ENCODE data around the gene ADAMTS12.

Gene ADAMTS12

DNA sequence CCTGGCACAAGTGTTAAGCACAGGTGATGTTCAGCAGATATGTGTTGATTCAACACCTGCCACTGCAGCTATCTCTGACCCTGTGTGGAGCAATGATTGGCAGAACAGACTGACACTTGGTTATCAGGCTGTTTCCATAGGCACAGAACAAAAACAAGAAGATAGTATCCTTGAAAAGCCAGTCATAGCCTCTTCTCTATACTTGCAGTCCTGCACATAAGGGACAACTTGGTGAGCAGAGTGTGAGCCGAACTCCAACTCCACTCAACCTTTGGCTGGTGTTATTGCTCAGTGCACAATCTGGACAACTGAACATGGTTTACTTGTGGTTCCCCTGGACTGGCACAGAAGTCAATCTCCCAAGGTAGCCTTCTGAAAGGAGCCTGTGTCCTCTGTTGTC is 99.2 kb downstream of the ADAMTS12 start:
- no CpG with 5 or more reads among the region's 1 CpG for WGBS, 2 donors (ENCODE audit: extremely low coverage in 2 of 2, insufficient read length in 2 of 2, insufficient replicate concordance in 1 of 2)
- H3K79me1 ChIP-seq (ENCODE audit: low read depth, low read length), result peaks cover 3% of the 10 kb centered on the region
- H3K36me3 ChIP-seq (replicated peaks in 1 of 2; ENCODE audit: control insufficient read depth in 2 of 2, insufficient read depth in 2 of 2, low read length in 2 of 2), result no peaks in the 10 kb centered on the region
- no peak overlapping the region for H3K18ac ChIP-seq (ENCODE audit: low read length)
- no peak overlapping the region for H2AK5ac ChIP-seq (ENCODE audit: low read depth, low read length)
- H2BK15ac ChIP-seq (ENCODE audit: low read length), result no peak overlapping the region
- no peak for DNase-seq (ENCODE audit: low spot score)
- H3K4me1 ChIP-seq (ENCODE audit: control insufficient read depth in 2 of 2, insufficient read depth in 1 of 2, low read depth in 1 of 2, low read length in 2 of 2), result peaks cover 4 to 16% of the 10 kb centered on the region in 2 donors
- H3K4ac ChIP-seq (ENCODE audit: low read length), result no peak overlapping the region
- no peak overlapping the region for H3K14ac ChIP-seq (ENCODE audit: low read length)
- H3K9ac ChIP-seq (ENCODE audit: low read depth, low read length, poor library complexity), result no peak overlapping the region
- no peak overlapping the region for H3K4me3 ChIP-seq (ENCODE audit: low read length in 2 of 2)
- H2AFZ ChIP-seq (ENCODE audit: low read length), result no peak overlapping the region
- no peaks in the 10 kb centered on the region for H3K27me3 ChIP-seq (ENCODE audit: control insufficient read depth in 3 of 3, insufficient read depth in 3 of 3, low read depth in 1 of 3, low read length in 3 of 3)
- peaks cover 0 to 15% of the 10 kb centered on the region in 2 donors for H3K9me3 ChIP-seq (replicated peaks in 1 of 2; ENCODE audit: control insufficient read depth in 2 of 2, insufficient read depth in 1 of 2, low read depth in 1 of 2, low read length in 2 of 2)
- H2BK120ac ChIP-seq (ENCODE audit: low read depth, low read length), result no peak overlapping the region
- H2BK5ac ChIP-seq (ENCODE audit: low read length), result no peak overlapping the region
- H4K91ac ChIP-seq (ENCODE audit: low read depth, low read length, poor library complexity), result no peak overlapping the region
- H3K23ac ChIP-seq (ENCODE audit: low read depth, low read length, poor library complexity), result no peak overlapping the region
- H2BK12ac ChIP-seq (ENCODE audit: low read length), result no peak overlapping the region
- no peak overlapping the region for H4K8ac ChIP-seq (ENCODE audit: low read depth, low read length)
- no peak overlapping the region for H3K27ac ChIP-seq (replicated peaks; ENCODE audit: low read length)
- no peak overlapping the region for H3K4me2 ChIP-seq (ENCODE audit: insufficient read depth, low read length, poor library complexity, severe bottlenecking)

DNA sequence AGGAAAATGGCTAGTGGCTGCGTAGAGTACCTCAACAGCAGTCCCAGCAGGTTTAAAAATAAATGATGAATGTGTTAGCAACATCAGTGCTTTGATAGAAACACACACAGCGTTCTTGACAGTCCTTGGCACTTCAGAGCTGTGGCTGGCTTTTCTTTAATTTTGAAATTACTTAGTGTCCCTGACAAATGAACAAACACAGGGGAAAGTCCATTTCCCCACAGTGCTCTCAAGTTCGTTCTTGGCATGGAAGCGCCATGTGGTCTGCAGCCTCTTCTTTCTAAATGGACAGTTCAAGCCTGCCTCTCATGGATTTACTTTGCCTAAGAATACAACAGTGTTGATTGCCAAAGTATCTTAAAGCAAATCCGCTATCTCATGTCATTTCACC is 102.2 kb downstream of the ADAMTS12 start:
- no peak overlapping the region for H2BK120ac ChIP-seq (ENCODE audit: low read depth, low read length)
- H2BK12ac ChIP-seq (ENCODE audit: low read length), result no peak overlapping the region
- H4K8ac ChIP-seq (ENCODE audit: low read depth, low read length), result no peak overlapping the region
- H3K23ac ChIP-seq (ENCODE audit: low read depth, low read length, poor library complexity), result no peak overlapping the region
- no peaks in the 10 kb centered on the region for H3K27me3 ChIP-seq (ENCODE audit: control insufficient read depth in 3 of 3, insufficient read depth in 3 of 3, low read depth in 1 of 3, low read length in 3 of 3)
- H3K9me3 ChIP-seq (replicated peaks in 1 of 2; ENCODE audit: control insufficient read depth in 2 of 2, insufficient read depth in 1 of 2, low read depth in 1 of 2, low read length in 2 of 2), result peaks cover 0 to 30% of the 10 kb centered on the region in 2 donors
- H3K4ac ChIP-seq (ENCODE audit: low read length), result no peak overlapping the region
- no peak overlapping the region for H2BK5ac ChIP-seq (ENCODE audit: low read length)
- no peak overlapping the region for H3K4me2 ChIP-seq (ENCODE audit: insufficient read depth, low read length, poor library complexity, severe bottlenecking)
- no peak overlapping the region for H3K27ac ChIP-seq (replicated peaks; ENCODE audit: low read length)
- WGBS, 2 donors (ENCODE audit: extremely low coverage in 2 of 2, insufficient read length in 2 of 2, insufficient replicate concordance in 1 of 2), result no CpG with 5 or more reads among the region's 5 CpGs
- peaks cover 0 to 4% of the 10 kb centered on the region in 2 donors for H3K4me1 ChIP-seq (ENCODE audit: control insufficient read depth in 2 of 2, insufficient read depth in 1 of 2, low read depth in 1 of 2, low read length in 2 of 2)
- no peak overlapping the region for H2BK15ac ChIP-seq (ENCODE audit: low read length)
- H3K9ac ChIP-seq (ENCODE audit: low read depth, low read length, poor library complexity), result no peak overlapping the region
- DNase-seq (ENCODE audit: low spot score), result no peak
- no peak overlapping the region for H2AK5ac ChIP-seq (ENCODE audit: low read depth, low read length)
- no peak overlapping the region for H4K91ac ChIP-seq (ENCODE audit: low read depth, low read length, poor library complexity)
- no peaks in the 10 kb centered on the region for H3K36me3 ChIP-seq (replicated peaks in 1 of 2; ENCODE audit: control insufficient read depth in 2 of 2, insufficient read depth in 2 of 2, low read length in 2 of 2)
- no peak overlapping the region for H3K14ac ChIP-seq (ENCODE audit: low read length)
- H3K18ac ChIP-seq (ENCODE audit: low read length), result no peak overlapping the region
- no peak overlapping the region for H3K4me3 ChIP-seq (ENCODE audit: low read length in 2 of 2)
- H2AFZ ChIP-seq (ENCODE audit: low read length), result no peak overlapping the region
- peaks cover 3% of the 10 kb centered on the region for H3K79me1 ChIP-seq (ENCODE audit: low read depth, low read length)

DNA sequence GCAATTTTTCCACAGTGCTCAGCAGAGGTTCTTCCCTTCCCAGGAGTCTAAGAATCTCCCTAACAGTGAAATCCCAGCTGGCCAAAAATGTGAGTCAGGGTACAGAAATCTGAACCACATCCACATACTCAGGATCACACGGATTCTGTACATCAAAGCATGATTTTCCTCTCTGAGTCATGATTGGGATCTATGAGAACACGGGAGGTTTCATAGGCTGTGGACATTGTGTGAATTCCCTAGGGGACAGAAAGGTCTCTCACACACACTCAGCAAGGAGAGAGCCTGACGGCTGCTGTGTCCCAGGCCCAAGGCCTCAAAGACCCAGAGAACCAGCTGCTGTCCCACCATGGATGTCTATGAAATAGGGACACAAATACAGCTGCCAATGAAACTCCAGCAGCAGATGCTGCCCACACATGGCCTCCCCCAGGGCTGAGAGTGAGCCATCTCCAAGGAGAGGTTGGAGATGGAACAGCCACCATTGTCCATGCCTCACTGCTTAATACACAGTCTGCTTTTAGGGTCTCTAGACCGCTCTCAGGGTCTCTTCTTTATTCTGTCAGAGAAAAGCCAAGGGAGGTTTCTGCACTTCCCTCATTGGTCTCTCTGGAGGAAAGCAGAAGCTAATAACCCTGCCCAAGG is 102.7 kb downstream of the ADAMTS12 start:
- H3K9ac ChIP-seq (ENCODE audit: low read depth, low read length, poor library complexity), result no peak overlapping the region
- peaks cover 0 to 35% of the 10 kb centered on the region in 2 donors for H3K9me3 ChIP-seq (replicated peaks in 1 of 2; ENCODE audit: control insufficient read depth in 2 of 2, insufficient read depth in 1 of 2, low read depth in 1 of 2, low read length in 2 of 2)
- H3K36me3 ChIP-seq (replicated peaks in 1 of 2; ENCODE audit: control insufficient read depth in 2 of 2, insufficient read depth in 2 of 2, low read length in 2 of 2), result no peaks in the 10 kb centered on the region
- no peak overlapping the region for H2BK5ac ChIP-seq (ENCODE audit: low read length)
- H2AK5ac ChIP-seq (ENCODE audit: low read depth, low read length), result no peak overlapping the region
- peak overlapping the region; percentile 18 for H3K18ac ChIP-seq (ENCODE audit: low read length)
- WGBS, 2 donors (ENCODE audit: extremely low coverage in 2 of 2, insufficient read length in 2 of 2, insufficient replicate concordance in 1 of 2), result no CpG with 5 or more reads among the region's 4 CpGs
- no peak overlapping the region for H2BK12ac ChIP-seq (ENCODE audit: low read length)
- no peak overlapping the region for H3K4ac ChIP-seq (ENCODE audit: low read length)
- H3K4me2 ChIP-seq (ENCODE audit: insufficient read depth, low read length, poor library complexity, severe bottlenecking), result no peak overlapping the region
- no peak overlapping the region for H4K91ac ChIP-seq (ENCODE audit: low read depth, low read length, poor library complexity)
- H3K14ac ChIP-seq (ENCODE audit: low read length), result no peak overlapping the region
- H3K79me1 ChIP-seq (ENCODE audit: low read depth, low read length), result peaks cover 3% of the 10 kb centered on the region
- no peak overlapping the region for H2BK120ac ChIP-seq (ENCODE audit: low read depth, low read length)
- H2AFZ ChIP-seq (ENCODE audit: low read length), result no peak overlapping the region
- H3K4me3 ChIP-seq (ENCODE audit: low read length in 2 of 2), result no peak overlapping the region
- H3K27me3 ChIP-seq (ENCODE audit: control insufficient read depth in 3 of 3, insufficient read depth in 3 of 3, low read depth in 1 of 3, low read length in 3 of 3), result no peaks in the 10 kb centered on the region
- no peak overlapping the region for H4K8ac ChIP-seq (ENCODE audit: low read depth, low read length)
- H3K27ac ChIP-seq (replicated peaks; ENCODE audit: low read length), result no peak overlapping the region
- no peak overlapping the region for H3K23ac ChIP-seq (ENCODE audit: low read depth, low read length, poor library complexity)
- no peak for DNase-seq (ENCODE audit: low spot score)
- H2BK15ac ChIP-seq (ENCODE audit: low read length), result no peak overlapping the region
- H3K4me1 ChIP-seq (ENCODE audit: control insufficient read depth in 2 of 2, insufficient read depth in 1 of 2, low read depth in 1 of 2, low read length in 2 of 2), result peaks cover 0 to 2% of the 10 kb centered on the region in 2 donors

DNA sequence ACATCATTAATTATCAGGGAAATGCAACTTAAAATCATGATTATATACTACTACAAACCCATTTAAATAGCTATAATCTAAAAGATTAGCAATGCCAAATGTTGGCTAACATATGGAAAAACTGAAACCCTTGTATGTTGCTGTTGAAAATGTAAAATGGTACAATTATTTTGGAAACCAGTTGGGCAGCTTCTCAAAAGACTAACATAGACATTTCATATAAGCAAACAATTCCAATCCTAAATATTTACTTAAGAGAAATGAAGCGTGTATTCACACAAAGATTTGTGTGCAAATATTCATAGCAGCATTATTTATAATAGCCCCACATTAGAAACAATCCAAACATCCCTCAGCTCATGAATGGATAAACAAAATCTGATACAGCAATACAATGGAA is 106.2 kb downstream of the ADAMTS12 start:
- Histone ChIP-seq H3K18ac (ENCODE audit: low read length) (no peak overlapping the region), H3K4ac (ENCODE audit: low read length) (no peak overlapping the region), H3K27ac (replicated peaks; ENCODE audit: low read length) (no peak overlapping the region), H2BK12ac (ENCODE audit: low read length) (no peak overlapping the region), H3K14ac (ENCODE audit: low read length) (no peak overlapping the region), H3K79me1 (ENCODE audit: low read depth, low read length) (peaks cover 3% of the 10 kb centered on the region), H2BK5ac (ENCODE audit: low read length) (no peak overlapping the region), H2BK15ac (ENCODE audit: low read length) (no peak overlapping the region), H2AK5ac (ENCODE audit: low read depth, low read length) (no peak overlapping the region), H3K4me1 (ENCODE audit: control insufficient read depth in 2 of 2, insufficient read depth in 1 of 2, low read depth in 1 of 2, low read length in 2 of 2) (peaks cover 2 to 10% of the 10 kb centered on the region in 2 donors), H3K9me3 (replicated peaks in 1 of 2; ENCODE audit: control insufficient read depth in 2 of 2, insufficient read depth in 1 of 2, low read depth in 1 of 2, low read length in 2 of 2) (peaks cover 0 to 34% of the 10 kb centered on the region in 2 donors), H4K8ac (ENCODE audit: low read depth, low read length) (no peak overlapping the region), H2AFZ (ENCODE audit: low read length) (no peak overlapping the region), H2BK120ac (ENCODE audit: low read depth, low read length) (no peak overlapping the region), H3K36me3 (replicated peaks in 1 of 2; ENCODE audit: control insufficient read depth in 2 of 2, insufficient read depth in 2 of 2, low read length in 2 of 2) (no peaks in the 10 kb centered on the region), H3K27me3 (ENCODE audit: control insufficient read depth in 3 of 3, insufficient read depth in 3 of 3, low read depth in 1 of 3, low read length in 3 of 3) (no peaks in the 10 kb centered on the region), H3K4me3 (ENCODE audit: low read length in 2 of 2) (no peak overlapping the region), H3K23ac (ENCODE audit: low read depth, low read length, poor library complexity) (no peak overlapping the region), H3K9ac (ENCODE audit: low read depth, low read length, poor library complexity) (no peak overlapping the region), H4K91ac (ENCODE audit: low read depth, low read length, poor library complexity) (no peak overlapping the region), H3K4me2 (ENCODE audit: insufficient read depth, low read length, poor library complexity, severe bottlenecking) (no peak overlapping the region)
- no peak for DNase-seq (ENCODE audit: low spot score)
- WGBS, 2 donors (ENCODE audit: extremely low coverage in 2 of 2, insufficient read length in 2 of 2, insufficient replicate concordance in 1 of 2), result no CpG with 5 or more reads among the region's 1 CpG
